ENCODE results near the gene PYGB.

Gene PYGB

DNA sequence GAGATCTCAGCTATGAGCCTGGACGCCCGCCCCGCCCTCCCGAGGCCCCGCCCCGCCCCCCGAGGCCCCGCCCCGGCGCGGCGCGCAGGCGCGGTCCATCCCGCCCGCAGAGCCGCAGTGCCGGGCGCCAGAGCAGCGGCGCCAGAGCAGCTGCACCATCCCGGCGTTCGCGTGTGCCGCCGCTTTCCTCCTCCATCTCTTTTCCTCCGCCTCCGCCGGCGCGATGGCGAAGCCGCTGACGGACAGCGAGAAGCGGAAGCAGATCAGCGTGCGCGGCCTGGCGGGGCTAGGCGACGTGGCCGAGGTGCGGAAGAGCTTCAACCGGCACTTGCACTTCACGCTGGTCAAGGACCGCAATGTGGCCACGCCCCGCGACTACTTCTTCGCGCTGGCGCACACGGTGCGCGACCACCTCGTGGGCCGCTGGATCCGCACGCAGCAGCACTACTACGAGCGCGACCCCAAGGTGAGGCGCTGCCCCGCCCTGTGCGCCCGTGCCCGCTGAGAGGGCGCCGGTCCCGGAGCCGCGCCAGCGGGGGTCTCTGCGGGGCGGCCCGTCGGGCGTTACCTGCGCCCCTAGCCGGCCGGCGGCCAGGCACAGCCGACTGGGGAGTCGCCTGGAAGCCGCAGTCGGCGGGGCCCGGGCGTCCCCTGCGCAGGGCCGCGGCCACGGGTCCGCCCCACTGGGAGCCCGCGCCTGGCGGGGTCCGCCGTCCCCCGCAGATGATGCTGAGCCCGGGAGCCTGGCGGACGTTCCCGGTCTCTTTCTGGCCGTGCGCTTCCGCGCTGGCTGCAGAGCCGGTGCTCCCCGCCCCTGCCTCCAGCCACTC, at the start of gene PYGB:
Gene PYGB, plus strand, starts transcription at position 130 of the 830 bp plus-strand sequence. Its CDS starts 94 bp downstream, at position 224.
- peak; percentile 73 for DNase-seq (ENCODE audit: low spot score)

DNA sequence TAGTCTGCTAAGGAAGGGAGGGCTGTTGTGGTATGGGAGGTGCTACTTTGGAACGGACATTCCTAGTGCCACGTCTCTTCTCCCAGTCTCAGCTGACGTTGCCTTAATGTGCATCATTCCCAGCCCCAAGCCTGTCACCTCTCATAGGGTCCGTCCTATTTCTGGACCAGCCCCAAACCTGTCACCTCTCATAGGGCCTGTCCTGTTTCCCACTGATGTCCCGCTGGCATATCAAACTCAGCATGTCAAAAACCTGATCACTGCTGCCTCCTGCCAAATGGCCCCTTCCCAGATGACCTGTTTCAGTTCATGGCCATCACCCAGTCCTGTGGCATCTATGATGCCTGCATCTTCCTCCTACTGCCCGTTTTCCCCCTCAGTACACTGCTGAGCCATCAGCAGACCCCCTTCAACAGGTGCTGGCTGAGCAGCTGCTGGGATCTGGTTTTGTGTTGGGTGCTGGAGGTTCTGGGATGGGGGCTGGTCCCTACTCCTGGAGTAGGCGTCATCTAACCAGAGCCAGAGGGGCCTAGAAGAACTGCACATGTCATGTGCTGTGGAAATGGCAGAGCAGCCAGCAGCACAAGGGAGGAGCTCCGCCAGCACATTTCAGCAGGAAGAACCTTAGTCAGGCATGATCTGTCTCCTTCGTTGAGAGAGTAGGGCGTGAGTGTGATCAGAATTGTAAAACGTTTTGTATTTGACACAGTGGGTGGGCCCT, 49.1 kb upstream of the PYGB start:
- no peak for DNase-seq (ENCODE audit: low spot score)

DNA sequence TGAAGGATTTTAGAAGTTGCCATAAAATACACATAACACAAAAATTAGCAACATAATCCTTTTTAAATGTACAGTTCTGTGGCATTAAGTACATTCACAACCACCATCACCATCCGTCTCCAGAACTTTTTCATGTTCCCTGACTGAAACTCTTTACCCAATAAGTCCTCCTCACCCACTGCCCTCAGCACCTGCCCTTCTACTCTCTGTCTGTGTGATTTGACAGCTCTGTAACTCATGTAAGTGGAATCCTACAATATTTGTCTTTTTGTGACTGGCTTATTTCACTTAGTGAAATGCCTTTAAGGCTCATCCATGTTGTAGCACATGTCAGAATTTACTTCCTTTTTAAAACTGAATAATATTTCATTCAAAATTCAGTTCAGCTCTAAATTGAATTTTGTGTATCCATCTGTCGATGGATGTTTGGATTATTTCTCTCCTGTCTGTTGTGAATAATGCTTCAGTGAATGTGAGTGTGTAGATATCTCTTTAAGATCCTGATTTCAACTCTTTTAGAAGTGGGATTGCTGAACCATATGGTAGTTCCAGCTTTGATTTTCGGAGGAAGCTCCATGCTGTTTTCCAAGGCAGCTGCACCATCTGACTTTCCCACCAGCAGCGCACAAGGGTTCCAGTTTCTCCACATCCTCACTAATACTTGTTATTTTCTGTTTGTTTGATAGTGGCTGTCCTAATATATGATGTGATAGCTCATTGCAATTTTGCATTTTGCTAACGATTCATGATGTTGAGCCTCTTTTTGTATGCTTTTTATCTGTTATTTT, 48.2 kb upstream of the PYGB start:
- peak; percentile 47 for DNase-seq (ENCODE audit: low spot score)

DNA sequence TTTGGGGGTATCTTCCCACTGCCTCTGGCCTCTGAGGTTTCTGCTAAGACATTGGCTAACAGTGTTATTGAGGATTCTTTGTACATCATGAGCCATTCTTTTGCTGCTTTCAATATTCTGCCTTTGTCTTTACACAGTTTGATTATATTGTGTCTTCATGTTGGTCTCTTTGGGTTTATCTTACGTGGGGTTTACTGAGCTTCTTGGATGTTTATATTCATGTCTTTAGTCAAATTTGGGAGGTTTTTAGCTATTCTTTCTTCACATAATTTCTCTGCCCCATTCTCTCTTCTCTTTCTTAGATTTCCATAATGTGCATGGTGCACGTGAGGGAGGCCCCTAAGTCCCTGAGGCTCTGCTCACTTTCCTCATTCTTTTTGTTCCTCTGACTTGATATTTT, 44.8 kb upstream of the PYGB start:
- DNase-seq (ENCODE audit: low spot score): no peak

DNA sequence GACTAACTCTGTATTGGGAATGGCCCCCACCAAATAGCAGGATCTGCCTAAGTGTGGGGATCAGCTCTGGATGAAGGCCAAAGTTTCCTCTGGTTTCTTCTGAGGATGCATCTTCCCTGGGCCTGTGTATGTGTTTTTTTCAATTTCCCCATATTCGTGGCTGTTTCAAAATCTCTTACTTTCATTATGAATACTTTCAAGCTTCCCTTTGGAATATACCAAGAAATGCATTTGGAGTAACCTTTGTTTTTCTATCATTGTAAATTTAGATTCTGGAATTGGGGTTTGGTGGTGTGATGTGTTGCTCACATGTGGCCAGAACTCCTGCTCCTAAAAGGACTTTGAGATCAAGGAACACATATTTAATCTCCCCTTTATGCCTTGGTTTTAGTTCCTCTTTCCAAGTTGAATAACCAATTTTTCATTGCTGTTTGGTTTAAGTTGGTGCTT, 44.0 kb upstream of the PYGB start:
- DNase-seq (ENCODE audit: low spot score): no peak

DNA sequence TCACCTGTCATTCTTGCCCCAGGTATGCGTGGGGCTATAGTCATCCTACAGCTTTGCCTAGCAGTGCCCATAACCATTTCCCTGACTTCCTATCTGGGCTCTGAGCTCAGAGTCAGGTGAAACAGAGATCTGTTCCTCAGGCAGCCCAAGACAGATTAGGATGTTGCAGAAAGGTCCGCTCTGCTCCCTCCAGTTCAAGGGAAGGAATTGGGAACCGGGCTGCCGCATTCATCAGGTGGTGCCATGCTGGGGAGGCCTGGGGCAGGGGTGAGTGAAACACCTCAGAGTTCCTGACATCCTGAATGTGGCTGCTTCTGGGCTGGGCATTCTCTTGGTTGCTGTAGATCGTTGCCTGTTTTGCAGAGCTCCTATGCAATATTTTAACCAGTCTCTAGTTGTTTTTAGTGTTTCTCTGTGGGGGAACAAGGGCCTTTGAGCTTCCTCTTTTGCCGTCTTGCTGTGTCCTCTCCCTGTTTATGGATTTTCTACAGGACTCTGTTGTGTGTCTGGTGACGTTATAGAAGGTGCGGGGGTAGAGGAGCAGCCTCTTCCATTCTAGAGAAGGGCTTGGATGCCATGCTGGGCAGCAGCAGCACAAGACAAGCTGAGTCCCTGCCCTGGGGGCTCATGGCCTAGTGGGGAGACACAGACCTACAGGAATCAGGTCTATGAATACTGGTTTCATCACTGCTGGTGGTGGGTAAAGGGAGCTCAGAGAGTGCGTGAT, 43.2 kb upstream of the PYGB start:
- DNase-seq (ENCODE audit: low spot score): no peak

DNA sequence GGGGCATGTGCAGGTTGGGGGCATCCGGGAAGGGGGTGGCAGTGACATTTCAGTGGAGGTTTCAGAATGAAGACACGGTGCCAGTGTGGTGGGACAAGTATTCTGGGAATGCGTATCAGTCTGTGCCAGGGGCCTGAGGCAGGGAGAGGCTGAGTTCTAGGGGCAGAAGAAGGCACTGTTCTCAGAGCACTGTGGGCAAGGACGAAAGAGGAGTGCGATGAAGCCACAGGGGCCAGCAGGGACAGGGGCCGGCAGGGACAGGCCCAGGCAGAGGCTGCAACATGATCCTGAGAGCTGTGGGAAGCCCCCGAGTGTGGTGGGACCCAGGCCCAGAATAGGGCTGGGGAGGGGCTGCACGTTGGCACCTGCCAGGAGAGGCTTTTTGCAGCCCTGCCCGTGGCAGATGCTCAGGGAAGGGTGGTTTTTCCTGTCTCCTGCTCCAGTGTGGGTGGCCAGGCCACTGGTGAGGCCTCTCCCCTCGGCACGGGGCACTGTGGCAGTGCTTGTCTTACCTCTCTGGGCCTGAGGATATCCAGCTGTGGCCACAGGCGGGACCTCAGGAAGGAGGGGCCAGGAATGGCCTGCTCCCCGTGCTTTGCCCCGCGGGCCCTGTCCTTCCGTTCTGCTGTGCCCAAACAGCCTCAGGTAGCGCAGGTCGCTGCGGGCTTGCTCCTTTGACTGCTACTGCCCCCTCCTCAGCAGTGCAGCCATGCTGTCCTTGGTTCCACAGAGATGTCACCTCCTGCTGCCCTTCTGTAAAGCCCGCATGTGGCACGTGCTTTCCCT, 42.4 kb upstream of the PYGB start:
- DNase-seq (ENCODE audit: low spot score): no peak

DNA sequence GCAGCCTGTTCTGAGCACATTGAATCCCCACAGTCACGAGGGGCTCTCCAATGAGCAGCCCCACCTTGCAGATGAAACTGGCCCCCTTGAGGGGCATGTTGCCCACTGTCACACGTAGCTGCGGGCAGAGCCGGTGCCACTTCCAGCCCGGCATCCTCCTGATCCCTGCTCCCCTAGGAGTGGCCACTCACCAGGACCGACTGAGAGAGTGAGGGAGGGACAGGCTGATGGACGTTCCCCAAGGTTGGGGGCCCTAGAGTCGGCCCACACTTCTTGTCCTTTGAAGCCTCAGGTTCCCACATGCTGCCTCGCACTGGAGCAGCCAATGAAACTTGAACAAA, 41.9 kb upstream of the PYGB start:
- no peak for DNase-seq (ENCODE audit: low spot score)

DNA sequence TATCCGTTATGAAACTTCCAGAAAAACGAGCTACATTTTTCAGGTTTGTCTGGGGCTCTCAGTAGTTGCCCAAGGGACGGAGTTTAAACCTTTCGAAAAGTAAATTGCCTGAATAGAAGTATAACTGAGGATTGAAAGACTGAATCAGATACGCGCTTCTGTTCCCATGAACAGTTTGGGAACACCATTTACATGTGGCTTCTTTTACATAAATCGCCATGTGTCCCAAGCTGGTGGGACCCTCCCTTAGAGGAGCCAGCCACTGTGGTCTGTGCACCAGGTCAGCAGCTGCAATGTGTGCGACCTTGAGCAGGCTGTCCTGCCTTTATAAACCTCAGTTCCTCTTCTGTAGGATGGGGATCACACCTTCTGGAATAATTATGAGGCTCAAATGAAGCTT, 41.3 kb upstream of the PYGB start:
- DNase-seq (ENCODE audit: low spot score): no peak

DNA sequence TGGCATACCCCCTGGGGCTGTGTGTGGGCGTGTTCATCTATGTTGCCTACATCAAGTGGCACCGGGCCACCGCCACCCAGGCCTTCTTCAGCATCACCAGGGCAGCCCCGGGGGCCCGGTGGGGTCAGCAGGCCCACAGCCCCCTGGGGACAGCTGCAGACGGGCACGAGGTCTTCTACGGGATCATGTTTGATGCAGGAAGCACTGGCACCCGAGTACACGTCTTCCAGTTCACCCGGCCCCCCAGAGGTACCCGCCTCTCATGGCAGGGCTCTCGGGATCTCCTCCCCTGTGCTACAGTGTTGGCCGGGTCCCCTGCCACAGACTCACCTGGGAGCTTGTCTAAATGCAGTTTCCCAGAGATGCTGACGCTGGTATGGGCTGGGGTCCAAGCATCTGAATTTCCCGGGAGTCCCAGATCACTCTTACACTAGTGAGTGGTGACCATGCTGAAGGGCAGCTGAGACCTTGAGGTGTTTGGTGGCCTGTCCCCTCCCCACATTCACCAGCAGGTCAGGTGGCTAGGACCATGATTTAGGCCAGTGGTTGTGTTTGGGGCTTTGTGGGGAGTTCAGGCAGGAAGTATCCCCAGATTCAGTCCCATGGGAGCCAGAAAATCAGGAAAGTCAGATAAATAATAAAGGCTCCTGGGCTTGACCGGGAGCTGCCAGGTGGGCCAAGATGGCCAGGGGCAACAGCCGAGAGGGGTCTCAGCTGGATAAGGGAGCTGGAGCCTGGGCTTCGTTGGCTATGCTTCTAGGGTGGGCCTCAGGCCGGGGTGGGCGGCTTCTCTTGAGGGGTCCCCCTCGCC, 40.5 kb upstream of the PYGB start:
- DNase-seq (ENCODE audit: low spot score): no peak

DNA sequence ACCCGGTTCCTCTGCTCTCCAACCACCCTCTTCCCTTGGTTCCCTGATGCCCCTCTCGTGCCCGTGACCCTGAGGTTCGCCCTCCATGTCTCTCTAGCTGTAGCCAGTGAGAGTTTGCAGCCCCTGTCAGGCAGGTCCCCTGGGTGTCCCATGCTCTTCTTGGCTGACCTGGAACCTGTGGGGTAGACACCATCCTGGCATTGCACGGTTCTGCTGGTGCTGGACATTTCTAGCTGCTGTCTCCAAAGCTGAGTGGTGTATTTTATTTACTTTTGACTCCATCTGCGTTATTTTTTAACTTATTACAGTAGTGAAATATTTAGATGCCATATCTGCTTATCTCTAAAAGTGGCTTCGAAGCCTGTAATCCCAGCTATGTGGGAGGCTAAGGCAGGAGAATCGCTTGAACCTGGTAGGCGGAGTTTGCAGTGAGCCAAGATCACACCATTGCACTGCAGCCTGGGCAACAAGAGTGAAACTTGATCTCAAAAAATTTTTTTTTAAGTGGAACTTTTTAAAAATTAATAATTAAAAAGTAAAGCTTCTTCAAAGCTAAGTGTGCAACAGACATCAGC, 39.8 kb upstream of the PYGB start:
- no peak for DNase-seq (ENCODE audit: low spot score)

DNA sequence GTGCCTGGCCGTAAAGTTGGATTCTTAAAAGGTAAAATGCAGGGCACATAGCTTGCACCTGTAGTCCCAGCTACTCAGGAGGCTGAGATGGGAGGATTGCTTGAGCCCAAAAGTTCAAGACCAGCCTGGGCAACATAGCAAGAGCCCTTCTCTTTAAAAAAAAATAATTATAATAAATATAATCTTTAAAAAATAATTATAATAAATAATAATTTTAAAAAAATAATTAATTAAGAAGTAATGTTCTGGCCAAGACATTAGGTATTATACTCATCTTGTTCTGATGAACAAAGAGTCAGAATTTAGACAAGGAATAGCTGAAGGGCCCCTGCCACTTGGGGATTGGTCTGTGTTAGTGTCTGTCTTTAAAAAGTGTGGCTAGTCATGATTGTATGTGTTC, 38.5 kb upstream of the PYGB start:
- no peak for DNase-seq (ENCODE audit: low spot score)

DNA sequence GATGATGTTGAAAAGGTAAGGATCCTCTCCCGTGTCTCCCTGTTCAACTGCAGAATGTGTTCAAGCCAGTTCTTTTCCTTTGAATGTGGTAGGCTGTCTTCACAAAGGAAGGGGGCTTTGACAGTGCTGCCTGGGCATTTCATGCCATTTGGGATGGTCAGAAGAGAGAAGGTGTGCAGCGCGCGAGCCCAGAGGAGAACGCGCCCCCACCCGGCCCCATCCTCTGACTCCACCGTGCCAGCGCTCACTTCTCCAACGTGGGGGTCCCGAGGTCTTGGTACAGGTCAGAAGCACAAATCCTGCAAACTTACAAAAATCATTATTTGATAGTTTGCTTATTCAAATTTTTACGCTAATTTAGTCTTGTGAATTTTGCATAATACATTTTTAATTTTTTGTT, 38.0 kb upstream of the PYGB start:
- DNase-seq (ENCODE audit: low spot score): no peak

DNA sequence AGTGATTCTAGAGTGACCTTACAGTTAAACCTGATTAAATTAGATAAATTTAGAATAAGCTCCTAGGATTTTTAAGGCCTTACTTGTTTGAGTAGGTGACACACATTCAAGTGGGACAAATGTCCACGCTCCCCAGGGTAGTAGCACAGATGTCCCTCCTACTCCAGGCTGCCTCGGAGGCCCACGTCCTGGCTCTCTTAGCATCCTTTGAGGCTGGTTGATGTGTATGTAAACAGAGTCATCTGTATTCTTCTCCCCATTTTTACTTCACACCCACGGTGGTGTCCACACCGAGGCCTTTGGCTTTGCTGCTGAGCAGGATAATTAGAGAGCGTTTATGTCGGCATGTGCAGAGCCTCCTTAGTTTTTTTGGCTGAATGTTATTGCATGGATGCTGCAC, 36.6 kb upstream of the PYGB start:
- no peak for DNase-seq (ENCODE audit: low spot score)

DNA sequence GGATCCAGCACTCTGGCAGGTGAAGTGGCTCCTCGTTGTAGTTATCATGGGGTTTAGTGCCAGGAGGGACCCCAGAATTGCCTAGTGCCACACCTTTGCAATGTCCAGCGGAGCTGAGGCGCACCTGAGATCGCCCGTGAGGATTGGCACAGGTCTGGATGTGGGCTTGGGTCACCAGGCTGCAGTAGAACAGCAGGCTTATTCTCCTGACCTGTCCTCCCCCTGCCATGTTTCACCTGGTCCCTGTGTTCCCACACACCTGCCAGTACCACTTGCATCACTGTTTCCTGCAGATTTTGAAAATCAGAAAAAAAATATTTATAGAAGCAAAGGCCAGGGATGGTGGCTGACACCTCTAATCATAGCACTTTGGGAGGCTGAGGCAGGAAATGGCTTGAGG, 35.6 kb upstream of the PYGB start:
- no peak for DNase-seq (ENCODE audit: low spot score)

DNA sequence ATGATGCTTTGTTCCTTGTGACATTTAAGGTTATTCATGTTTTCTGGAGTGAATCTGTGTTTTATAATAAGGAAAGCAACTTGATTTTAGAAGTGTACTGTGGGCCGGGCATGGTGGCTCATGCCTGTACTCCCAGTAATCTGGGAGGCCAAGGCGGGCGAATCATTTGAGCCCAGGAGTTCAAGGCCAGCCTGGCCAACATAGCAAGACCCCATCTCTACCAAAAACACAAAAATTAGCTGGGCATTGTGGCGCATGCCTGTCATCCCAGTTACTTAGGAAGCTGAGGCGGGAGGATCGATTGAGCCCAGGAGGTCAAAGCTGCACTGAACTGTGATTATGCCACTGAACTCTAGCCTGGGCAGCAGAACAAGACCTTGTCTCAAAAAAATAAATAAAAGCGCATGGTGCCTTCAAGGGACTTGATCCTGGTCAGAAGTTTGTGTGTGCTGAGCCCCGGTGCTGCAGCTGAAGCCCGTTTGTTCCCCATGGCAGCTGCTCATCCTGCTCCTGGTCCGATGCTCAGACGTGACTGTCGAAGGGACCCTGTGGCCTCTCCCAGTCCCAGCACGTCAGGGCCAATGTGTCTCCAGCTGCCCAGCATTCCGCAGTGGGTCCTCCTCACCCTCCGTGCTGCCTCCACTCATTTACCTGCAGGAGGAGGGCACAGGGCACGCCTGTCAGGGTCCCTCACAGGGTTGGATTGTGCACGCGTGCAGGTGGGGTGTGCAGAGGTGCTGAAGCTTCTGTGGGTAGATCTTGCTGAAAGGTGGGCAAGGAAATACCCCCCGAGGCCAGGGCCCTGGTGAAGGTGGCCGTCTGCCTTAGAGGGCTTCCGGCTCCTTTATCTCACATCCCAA, 34.1 kb upstream of the PYGB start:
- DNase-seq (ENCODE audit: low spot score): no peak

DNA sequence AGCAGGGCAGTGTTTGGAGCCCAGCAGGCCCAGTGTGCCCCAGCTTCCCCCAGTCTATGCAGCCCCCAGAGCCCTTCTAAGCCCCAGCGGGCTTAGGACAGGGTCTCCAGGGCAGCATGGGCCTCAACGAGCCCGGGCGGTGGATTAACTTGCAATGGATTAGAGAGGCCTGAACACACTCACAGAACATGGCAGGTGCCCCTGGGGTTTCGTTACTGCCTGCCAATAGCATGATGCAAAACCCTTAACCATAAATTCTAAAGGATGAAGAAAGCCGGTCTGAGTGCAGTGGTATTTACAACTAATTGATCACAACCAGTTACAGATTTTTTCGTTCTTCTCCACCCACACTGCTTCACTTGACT, 33.5 kb upstream of the PYGB start:
- no peak for DNase-seq (ENCODE audit: low spot score)

DNA sequence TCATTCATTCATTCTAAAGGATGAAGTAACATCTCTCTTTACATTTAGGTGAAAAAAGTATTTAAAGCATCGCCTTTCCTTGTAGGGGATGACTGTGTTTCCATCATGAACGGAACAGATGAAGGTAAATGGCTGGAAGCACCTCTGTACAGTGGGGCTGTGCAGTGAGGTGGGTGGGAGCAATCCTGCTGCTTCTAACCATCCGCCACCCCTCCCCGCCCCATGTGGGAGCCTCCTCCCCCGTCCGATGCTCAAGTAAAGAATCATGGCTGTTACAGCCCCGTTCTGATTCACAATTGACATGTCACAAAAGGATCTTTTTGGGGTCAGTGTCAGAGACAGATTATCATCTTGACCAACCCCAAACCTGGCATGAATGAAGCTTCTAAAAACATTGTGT, 33.1 kb upstream of the PYGB start:
- DNase-seq (ENCODE audit: low spot score): no peak

DNA sequence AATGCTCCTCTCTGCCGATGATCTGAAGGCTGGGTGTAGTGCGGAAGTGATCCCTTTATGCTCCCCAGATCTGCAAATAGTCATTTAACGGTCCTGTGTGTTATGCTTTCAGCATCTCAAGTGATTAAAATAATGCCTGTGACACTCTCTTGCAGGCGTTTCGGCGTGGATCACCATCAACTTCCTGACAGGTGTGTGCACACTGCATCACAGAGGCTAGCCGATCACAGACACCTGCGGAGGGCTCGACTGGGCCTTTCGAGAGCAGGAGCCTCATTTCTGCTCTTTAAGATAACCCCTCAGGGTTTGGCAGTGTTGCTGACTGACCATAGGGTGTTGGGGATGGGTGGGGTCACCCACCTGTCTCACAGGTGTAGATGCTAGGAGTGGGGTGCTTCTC, 32.4 kb upstream of the PYGB start:
- no peak for DNase-seq (ENCODE audit: low spot score)
